ENCODE measurements around the gene BPIFB3.
"Not testable (repeated sequence)": the region's sequence is repeated elsewhere in the genome, so short reads cannot be mapped to it uniquely, and the experiment has no call there.

Gene BPIFB3

DNA sequence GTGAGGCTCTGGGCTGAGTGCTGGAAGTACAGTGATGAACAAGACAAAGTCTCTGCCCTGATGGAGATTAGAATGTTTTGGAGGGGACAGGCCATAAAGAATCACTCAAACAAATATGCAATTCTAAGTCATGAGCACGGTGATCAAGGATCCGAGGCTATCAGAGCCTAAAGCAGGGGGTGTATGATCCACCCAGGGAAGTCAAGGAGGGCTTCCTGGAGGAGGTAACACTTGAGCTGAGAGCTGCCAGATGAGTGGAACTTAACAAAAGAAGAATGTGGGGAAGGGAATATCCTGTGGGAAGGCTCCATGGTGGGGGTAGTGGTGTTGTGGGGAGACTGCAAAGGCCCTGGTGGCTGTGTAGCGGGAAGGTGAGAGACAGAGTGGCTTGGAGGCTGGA is 38.0 kb downstream of the BPIFB3 start:
- no peak for DNase-seq

DNA sequence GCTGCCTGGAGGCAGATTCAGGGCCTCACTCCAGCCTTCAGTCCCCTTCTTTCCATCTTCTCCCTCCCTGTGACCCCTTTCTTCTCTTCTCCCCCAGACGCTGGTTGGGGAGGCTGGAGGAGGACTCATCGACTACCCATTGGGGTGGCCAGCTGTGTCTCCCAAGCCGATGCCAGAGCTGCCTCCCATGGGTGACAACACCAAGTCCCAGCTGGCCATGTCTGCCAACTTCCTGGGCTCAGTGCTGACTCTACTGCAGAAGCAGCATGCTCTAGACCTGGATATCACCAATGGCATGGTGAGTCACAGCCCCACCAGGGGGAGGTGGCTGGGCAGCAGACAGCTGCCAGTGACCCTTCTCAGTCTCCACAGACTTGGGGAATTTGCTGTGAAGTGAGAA is 38.7 kb downstream of the BPIFB3 start:
- DNase-seq = no peak

DNA sequence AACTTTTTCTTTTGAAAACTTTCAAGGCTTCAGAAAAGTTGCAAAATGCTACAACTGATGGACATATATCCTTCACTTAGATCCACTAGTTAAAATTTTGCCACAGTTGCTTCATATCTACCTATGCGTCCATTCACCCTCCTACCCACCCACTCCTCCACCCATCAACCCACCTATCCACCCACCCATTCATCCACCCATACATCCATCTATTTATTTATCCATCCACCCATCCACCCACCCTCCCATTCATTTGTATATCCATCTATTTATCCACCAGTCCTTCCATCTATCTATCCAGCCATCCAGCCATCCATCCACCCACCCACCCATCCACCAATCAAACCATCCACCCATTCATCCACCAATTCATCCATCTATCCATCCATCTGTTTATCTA is 39.4 kb downstream of the BPIFB3 start:
- no peak for DNase-seq

DNA sequence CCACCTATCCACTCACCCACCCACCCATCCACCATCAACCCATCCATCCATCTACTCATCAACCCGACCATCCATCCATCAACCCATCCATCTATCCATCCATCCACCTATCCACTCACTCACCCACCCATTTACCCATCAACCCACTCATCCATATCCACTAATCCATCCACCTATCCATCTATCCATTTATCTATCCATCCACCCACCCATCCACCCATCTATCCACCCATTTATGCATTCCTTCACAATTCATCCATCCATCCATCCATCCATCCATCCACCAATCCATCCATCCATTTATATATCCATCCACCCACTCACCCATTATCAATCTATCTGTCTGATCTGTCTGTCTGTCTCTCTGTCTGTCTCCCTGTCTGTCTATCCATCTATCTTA is 39.9 kb downstream of the BPIFB3 start:
- DNase-seq = no peak

DNA sequence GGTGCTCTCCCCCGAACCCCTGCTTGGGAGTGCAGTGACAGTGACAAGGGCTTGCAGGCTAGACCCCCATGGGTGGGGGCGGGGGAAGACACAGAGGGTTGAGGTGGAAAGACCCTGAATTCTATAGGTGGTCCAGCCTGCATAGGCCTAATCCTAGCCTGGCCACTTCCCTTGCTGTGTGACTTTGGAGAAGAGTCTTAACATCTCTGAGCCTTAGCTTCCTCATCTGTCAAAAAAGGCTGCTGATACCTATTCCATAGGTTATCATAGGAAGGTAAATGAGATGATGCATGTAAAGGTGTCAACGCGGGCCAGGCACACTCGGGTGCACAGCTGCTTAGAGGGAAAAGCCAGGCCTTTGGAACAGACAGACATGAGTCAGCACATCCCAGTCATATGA is 41.5 kb downstream of the BPIFB3 start:
- DNase-seq = no peak

DNA sequence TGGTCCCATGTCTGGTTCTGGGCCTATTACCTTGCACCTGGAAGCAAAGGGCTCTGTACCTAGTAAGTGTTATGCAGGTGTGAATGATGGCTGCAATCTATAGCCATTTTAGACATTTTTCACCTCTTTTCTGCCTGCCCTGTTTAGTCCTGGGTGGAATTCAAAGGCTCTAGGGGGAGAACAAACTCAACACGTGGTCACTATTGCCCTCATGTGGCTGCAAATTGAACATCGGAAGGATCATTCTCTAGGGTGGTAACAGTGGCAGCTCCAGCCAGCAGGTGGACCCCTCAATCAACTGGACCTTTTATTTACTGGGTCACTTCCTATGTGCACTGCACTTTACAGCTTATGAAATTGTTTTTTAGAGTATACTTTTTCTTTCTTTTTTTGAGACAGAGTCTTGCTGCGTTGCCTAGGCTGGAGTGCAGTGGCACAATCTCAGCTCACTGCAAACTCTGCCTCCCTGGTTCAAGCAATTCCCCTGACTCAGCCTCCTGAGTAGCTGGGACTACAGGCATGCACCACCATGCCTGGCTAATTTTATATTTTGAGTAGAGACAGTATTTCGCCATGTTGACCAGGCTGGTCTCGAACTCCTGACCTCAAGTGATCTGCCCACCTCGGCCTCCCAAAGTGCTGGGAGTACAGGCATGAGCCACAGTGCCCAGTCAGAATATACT is 42.3 kb downstream of the BPIFB3 start:
- DNase-seq = peak; percentile 33

DNA sequence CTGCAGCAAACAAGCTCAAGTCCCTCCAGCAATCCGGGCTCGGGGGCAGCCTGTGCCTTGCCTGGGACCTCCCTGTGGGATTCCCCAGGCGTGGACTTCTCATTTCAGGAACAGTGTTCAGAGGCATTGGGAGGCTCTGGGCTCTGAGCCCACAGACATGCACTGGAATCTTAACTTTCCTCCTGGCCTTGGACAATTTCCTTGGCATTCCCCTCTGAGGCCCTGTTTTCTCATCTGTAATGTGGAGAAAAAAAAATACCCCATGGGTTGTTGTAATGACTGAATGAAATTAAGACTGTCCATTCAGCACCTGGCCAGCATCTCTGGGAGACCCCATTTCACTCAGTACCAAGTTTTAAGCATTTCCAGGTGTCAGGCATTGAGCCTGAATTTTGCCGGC is 43.3 kb downstream of the BPIFB3 start:
- DNase-seq = no peak

DNA sequence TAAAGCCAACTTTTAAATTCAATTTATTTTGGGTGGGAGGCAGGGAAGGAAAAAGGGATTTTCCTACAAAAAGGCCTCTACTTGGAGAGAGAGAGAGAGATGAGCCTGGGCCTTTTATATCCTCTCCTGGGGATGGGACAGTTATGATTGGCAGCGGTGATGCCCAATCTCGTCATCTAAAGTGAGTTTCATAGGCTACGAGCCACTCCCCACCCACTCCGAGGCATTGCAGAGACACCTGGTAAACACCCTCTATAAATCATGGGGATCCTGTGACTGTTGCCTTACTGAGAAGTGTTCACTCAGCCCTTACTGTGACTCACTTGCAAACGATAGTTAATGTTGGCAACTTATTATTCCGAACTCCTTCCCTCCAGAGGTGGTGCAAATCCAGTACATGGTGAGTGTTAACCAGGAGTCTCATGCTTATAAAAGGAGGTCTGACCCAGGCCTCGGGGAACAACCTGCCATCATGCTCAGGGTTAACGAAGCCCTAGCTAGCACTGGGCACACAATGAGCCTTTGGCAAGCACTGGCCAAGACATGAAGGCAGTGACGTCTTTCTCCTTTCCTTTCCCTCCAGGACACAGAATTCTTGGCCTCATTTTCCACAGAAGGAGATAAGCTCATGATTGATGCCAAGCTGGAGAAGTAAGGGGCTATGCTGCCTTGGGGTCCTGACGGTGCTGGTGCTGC is 46.3 kb downstream of the BPIFB3 start:
- DNase-seq = no peak

DNA sequence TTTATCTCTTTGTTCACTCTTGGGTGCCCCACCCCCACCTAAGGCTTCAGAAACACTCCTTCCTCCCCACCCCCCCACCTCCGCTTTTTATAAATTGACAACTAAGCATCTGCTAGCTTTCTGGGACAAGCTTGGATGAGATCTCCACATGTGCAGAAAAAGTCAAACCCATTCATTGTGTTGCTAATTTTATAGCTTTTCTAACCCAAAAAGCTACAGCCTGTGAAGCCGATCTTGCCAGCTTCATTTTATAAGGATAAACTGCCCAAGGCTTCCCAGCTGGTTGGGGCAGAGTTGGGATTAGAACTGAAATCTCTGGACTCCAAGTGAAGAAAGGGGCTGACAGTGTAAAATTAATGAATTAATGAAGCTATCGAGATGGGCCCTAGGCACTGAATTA is 49.9 kb downstream of the BPIFB3 start:
- no peak for DNase-seq

DNA sequence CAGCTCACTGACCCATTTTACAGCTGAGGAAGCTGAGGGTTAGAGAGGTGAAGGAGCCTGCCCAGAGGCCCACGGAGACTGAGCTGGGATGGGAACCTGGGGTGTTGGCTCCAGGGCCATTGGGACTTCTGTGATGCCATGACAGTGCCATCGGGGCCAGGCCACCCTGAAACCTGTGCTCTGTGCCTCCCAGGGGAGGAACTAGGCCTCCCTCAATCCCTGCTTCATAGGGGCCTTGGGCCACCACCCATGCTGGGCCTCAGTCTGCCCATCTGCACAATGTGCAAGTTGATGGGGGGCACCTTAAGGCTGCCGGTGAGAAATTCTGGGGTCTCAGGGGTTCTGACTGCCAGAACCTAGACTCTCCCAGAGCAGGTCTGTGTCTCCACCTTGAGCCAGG is 50.6 kb downstream of the BPIFB3 start:
- DNase-seq = no peak

DNA sequence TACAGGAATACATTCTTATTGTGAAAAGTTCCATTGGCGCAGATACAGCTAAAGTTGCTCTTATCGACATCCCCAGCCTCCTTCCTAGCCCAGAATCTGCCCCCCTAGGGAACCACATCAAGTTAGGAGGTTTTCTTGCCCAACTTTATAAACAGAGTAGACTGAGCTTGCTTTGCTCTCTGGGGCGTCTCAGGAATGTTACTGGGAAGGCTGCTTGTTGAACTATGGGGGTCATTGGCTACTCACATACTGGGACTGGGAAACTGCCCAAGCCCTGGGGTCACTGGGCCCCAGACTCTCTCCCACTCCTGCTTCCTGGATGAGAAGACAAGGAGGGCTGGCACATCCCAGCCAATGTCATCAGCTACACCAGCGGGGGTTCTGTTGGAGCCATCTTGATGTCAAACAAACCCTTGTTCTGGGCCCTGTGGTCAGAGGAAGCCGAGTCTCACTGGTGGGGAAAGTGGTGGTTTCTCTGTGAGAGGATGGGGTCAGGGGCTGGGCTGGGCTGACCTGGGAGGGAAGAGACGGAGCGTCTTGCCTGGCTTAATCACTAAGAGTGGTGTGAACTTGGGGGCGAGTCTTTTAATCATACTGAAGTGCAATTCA is 51.7 kb downstream of the BPIFB3 start:
- DNase-seq = no peak

DNA sequence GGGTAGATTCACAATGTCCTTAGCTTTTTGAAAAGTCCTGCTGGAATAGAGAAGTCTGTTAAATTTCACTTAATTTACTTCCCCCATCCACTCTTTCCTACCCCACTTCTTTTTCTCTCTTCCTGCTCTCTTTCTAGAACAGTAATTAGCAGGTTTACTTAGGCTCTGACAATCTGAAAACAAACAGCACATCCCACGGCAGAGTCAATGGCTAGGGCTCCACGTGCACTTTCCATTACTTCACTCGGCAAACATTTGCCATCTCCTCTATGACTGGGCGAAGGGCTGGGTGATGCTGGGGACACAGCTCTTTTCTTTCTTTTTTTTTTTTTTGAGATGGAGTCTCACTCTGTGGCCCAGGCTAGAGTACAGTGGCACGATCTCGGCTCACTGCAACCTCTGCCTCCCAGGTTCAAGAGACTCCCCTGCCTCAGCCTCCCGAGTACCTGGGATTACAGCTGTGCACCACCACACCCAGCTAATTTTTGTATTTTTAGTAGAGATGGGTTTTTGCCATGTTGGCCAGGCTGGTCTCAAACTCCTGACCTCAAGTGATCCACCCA is 52.4 kb downstream of the BPIFB3 start:
- not testable (repeated sequence) for DNase-seq

DNA sequence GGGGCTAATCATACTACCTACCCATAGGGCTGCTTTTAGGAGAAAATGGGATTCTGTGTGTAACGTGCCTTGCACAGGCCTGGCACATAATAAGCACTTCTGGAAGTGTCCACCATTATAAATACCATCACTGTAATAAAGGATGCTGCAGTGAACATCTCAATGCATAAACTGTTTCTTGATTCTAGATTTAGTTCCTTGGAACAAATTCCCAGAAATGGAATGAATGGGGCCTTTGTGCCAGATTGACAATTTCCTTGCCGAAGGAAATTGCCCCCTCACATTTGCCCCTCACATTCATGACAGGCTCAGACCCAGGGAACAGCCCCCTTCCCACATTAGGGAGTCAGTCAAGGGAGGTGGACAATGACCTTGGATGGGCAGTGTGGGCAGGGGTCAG is 55.0 kb downstream of the BPIFB3 start:
- no peak for DNase-seq

DNA sequence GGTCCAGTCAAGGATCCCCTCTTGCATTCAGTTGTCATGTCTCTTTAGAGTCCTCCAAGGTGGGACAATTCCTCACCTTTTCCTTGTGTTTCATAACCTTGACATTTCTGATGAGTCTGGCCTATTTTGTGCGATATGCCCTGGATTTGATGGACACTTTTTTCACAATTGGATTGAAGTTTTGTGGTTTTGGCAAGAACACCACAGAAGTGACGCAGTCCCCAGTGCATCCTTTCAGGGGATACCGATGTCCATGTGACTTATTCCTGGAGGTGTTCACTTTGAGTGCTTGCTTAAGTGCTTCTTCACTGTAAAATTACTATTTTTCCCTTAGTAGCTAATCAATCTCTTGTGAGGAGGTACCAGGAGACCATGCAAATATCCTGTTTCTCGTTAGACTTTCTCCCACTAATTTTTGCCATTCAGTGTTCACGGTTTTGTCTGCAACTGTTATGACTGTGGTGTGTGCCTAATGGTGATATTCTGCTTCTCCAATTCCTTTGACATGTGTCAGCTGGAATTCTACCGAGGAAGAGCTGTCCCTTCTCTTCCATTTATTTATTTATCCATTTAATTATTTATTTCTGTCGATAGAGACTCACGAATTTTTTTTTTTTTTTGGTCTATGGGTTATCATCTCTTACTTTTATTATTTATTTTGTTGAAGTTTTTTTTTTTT is 56.6 kb downstream of the BPIFB3 start:
- DNase-seq = no peak

DNA sequence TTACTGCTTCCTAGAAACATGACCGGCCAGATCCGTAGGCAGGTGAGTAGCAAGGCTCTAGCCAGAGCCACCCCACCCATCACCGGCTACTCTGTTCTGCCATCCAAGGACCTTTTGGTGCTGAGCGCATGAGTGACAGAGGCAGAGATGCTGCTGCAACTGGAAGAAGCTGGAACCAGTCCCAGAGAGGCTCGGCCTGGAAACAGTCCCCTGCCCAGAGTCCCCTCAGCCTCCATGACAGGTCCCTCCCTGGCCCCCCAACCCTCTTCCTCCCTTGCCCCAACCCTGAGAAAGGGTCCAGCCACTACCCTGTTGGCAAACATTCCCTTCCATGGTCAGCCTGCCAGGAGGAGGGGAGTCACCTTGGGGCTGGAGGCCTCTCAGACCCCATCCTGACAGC is 57.6 kb downstream of the BPIFB3 start:
- no peak for DNase-seq

DNA sequence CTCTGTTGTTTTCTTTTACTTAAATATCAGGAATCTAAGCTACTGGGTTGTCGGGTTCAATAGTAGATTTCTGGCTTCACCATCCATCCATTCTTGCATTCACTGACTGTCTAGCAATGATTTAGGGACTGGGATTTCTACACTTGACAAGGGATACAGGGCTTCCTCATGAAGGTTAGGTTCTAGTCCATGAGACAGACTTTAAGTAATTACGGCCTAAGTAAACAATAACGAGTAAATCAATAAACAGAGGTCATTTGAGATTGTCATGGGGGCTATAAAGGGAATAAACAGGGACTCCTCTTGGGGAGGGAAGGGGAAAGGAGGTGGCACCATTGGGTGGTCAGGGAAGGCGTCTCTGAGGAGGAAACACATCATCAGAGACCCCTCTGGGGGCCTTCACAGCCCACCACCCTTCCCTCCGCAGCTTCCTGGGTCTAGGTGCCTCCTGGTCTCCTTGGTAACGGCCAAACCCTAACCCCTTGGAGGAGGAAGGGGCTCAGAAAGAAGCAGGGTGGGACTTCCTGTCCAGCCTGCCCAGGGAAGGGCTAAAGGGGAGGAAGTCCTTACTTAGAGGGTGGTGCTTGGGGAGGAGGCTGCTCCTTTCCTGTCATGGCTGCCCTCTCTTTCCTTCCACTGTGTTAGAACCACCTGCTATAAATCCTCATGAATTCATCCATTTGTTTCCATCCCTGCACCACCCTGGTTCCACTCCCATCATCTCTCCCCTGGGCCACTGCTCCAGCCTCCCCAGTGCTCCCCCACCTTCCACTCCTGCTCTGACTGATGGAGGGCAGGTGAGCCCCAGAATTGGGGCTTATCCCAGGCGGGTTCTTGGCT is 59.1 kb downstream of the BPIFB3 start:
- no peak for DNase-seq

DNA sequence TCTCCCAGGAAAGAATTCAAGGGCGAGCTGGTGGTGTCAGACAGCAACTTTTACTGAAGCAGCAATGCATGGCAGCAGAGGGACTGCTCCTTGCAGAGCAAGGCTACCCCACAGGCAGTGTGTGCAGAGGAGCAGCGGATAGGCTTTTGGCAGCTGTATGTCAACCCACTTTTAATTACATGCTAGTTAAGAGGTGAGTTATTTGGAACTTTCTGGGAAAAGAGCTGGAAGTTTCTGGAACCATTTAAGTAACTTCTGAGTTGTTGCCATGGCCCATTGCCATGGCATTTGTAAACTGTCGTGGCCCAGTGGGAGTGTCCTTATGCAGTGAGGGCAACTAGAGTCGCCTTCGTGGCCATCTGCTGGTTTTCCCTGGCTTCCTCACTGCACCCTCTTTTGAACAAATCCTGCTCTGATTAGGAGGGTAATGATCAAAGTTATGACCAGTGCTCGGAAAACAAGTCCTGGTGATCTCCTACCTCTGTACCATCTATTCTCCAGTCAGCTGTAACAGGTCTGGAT is 59.7 kb downstream of the BPIFB3 start:
- DNase-seq = no peak

DNA sequence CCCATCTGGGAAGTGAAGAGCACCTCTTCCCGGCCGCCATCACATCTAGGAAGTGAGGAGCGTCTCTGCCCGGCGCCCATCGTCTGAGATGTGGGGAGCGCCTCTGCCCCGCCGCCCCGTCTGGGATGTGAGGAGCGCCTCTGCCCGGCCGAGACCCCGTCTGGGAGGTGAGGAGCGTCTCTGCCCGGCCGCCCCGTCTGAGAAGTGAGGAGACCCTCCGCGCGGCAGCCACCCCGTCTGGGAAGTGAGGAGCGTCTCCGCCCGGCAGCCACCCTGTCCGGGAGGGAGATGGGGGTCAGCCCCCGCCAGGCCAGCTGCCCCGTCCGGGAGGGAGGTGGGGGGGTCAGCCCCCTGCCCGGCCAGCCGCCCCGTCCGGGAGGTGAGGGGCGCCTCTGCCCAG is 61.8 kb downstream of the BPIFB3 start:
- DNase-seq = not testable (repeated sequence)

DNA sequence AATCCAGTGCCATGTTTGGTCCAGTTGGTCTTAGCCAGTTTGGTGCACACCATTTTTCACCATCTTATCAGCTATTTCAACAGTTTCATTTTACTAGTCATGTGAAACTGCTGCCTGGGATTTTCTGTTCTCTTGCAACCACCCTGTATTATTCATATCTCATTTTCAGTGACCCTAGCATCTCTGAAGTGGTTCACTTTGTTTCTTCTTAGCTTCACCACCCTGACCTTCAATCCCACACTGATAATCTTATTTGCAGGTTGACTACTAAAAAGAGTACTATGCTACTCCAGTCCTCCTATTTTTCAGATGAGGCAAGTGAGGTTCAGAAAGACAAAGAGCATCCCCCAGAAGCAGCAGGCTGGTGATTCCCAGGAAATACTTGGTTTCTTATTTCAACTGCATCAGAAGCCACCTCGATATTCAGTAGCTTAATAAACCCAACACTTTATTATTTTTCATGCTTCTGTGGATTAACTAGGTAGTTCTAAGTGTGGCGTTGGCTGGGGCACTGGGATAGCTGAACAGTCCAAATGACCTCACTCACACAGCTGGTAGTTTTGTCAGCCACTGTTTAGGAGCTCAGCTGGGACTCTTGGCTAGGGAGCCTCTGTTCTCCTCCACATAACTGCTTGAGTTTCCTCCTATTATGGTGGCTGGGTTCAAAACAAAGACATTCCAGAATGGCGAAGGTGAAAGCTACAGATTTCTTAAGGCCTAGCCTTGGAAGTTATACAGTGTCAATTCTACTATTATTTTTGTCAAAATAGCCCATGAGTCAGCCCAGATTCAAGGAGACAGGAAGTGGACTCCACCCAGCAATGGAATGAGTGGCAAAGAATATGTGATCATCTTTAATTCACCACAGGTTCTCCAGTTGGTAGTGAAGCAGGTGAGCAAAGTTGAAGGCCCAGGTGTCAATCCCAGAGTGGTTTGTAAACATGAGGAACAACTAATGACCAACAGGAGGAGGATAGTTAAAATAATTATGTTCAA is 66.3 kb downstream of the BPIFB3 start:
- DNase-seq = no peak

DNA sequence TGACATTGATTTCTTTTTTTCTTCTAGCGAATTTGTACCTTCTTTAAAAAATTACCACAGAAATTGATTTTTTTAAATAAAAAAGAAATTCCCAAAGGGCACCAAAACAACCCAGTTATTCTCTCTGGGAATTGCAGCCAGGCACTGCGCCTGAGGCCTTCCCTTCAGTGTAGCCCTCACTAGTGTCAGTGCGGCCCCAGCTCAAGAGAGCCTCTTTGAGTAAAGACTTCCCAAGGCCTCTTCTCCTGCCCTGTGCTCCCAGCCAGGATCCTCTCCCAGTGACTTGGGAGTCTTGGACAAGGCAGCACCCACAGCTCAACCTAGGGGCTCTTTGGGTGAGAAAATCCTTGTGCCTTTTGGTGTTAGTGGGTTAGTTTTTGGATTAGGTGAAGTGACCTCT is 67.2 kb downstream of the BPIFB3 start:
- DNase-seq = no peak

DNA sequence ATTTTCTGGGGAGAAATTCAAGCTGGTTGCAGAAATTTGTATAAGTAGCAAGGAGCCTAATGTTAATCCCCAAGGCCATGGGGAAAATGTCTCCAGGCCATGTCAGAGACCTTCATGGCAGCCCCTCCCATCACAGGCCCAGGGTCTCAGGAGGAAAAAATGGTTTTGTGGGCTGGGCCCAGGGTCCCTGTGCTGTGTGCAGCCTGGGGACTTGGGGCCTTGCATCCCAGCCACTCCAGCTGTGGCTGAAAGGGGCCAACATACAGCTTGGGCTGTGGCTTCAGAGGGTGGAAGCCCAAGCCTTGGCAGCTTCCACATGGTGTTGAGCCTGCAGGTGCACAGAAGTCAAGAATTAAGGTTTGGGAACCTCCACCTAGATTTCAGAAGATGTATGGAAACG is 68.6 kb downstream of the BPIFB3 start:
- not testable (repeated sequence) for DNase-seq
